Panc1 (cell line): ENCODE results near the gene C4orf50. TPM values are rescaled to one million over a fixed set of nuclear protein-coding genes. Genes with fewer than 3 reads are reported as not detected.

ENCODE experiments used
- ATAC-seq: fragments of 200-7000 bp; cut with Tn5 transposase; 2 replicates; pipeline ENCODE4 v1.9.1; 2020; ENCODE audit warnings: mild to moderate bottlenecking, moderate library complexity
- BruUV-seq: library from RNA; stranded (reverse); fragments of 400-500 nt; replicated peaks from 2 replicates; lab custom pipeline; 2021; lab: Mats Ljungman, UMichigan
- CTCF ChIA-PET: fragments of 300-600 bp; sonication (Branson Sonifier 250); formaldehyde crosslinking; loops from one replicate; lab custom pipeline; 2022; ENCODE audit warnings: antibody characterized with exemption; lab: Charles Lee
- POLR2A ChIA-PET: fragments of 300-600 bp; sonication (Branson Sonifier 250); formaldehyde crosslinking; loops from one replicate; lab custom pipeline; 2022; ENCODE audit warnings: antibody characterized with exemption; lab: Charles Lee
- DNase-seq: peaks from one replicate; pipeline ENCODE4 v3.0.0-alpha.2; 2010; ENCODE audit warnings: low read depth, low spot score
- H3K27ac ChIP-seq: 2 replicates; pipeline ENCODE4 v1.5.1; 2011; ENCODE audit warnings: mild to moderate bottlenecking, low read length, inconsistent platforms
- H3K27me3 ChIP-seq: fragments of 200-500 bp; sonication (Bioruptor generic); 2 replicates; pipeline ENCODE4 v1.6.0; 2014; ENCODE audit warnings: low read length, inconsistent platforms; ENCODE audit not compliant: control insufficient read depth, insufficient read depth
- H3K36me3 ChIP-seq: fragments of 200-500 bp; sonication (Bioruptor generic); 2 replicates; pipeline ENCODE4 v1.5.1; 2014; ENCODE audit warnings: inconsistent platforms, mild to moderate bottlenecking, low read length, moderate library complexity; ENCODE audit not compliant: control insufficient read depth, insufficient read depth
- H3K4me1 ChIP-seq: 2 replicates; pipeline ENCODE4 v1.5.1; 2011; ENCODE audit warnings: inconsistent platforms, mild to moderate bottlenecking, low read length, moderate library complexity; ENCODE audit not compliant: control insufficient read depth, insufficient read depth
- H3K4me3 ChIP-seq, 2 experiments: 2 replicates each; pipeline ENCODE4 v1.5.1; 2011 to 2012; ENCODE audit warnings: low read depth in 2 of 2, low read length in 2 of 2, mild to moderate bottlenecking in 2 of 2, inconsistent platforms in 1 of 2, moderate library complexity in 1 of 2
- H3K9me3 ChIP-seq: fragments of 200-500 bp; sonication (Bioruptor generic); 2 replicates; pipeline ENCODE4 v1.5.1; 2014; ENCODE audit warnings: low read depth, mild to moderate bottlenecking, inconsistent platforms, low read length, moderate library complexity; ENCODE audit not compliant: control insufficient read depth, insufficient read depth
- CTCF ChIP-seq: fragments of 450-650 bp; IDR thresholded peaks from 2 replicates; pipeline ENCODE4 v1.5.1; 2017; ENCODE audit warnings: mild to moderate bottlenecking
- POLR2AphosphoS5 ChIP-seq: IDR thresholded peaks from 2 replicates; pipeline ENCODE4 v1.6.1; 2012; ENCODE audit warnings: mild to moderate bottlenecking, low read depth, low read length, moderate library complexity
- REST ChIP-seq, 2 experiments: IDR thresholded peaks; 2 replicates each; pipeline ENCODE4 v1.6.1; 2011 to 2012; ENCODE audit warnings: low read depth in 2 of 2, control low read depth in 1 of 2, low read length in 1 of 2, mild to moderate bottlenecking in 1 of 2, moderate library complexity in 1 of 2; ENCODE audit not compliant: insufficient read depth in 1 of 2
- SIN3A ChIP-seq: IDR thresholded peaks from 2 replicates; pipeline ENCODE4 v1.6.1; 2012; ENCODE audit warnings: low read depth, mild to moderate bottlenecking, low read length, moderate library complexity, borderline replicate concordance; ENCODE audit not compliant: insufficient read depth
- TCF7L2 ChIP-seq: IDR thresholded peaks from 2 replicates; pipeline ENCODE4 v1.6.1; 2011; ENCODE audit warnings: mild to moderate bottlenecking, low read depth, low read length, inconsistent platforms
- in situ Hi-C: cut with HindIII; loops from 2 replicates; pipeline ENCODE4 v1.10.0; 2016; ENCODE audit warnings: low sequenced_read_pairs, low pct_unique_long_range_greater_than_20kb
- intact Hi-C: fragments of 100-400 bp; cut with micrococcal nuclease; formaldehyde crosslinking; loops from one replicate; pipeline ENCODE4 v1.10.0; 2022; ENCODE audit not compliant: unreplicated experiment
- total RNA-seq: library from RNA; stranded (reverse); gene quantifications from one replicate; pipeline ENCODE4 v1.2.1, GENCODE V29; 2021; ENCODE audit not compliant: unreplicated experiment

C4orf50 gene
- total RNA-seq, 1 experiment from 2014 or later, result under 0.01 TPM

GRCh38 chr4:5877392-5877791 lies 140.8 kb downstream of the C4orf50 start:
- ATAC-seq, result no peak
- H3K4me1 ChIP-seq, result no peaks in the 10 kb centered on the region
- no peaks in the 10 kb centered on the region for H3K36me3 ChIP-seq
- H3K27me3 ChIP-seq, result peaks cover 4% of the 10 kb centered on the region; the same call in 1 of the 2 replicates
- POLR2A ChIA-PET, result no interaction called here
- no peaks in the 10 kb centered on the region for H3K9me3 ChIP-seq
- no peak for TF ChIP-seq POLR2AphosphoS5
- no peak for TF ChIP-seq REST (IDR thresholded peaks at IDR 0.05; ENCODE audit: insufficient read depth in 1 of 2, low read depth in 2 of 2, low read length in 1 of 2)
- H3K27ac ChIP-seq, result no peak overlapping the region
- in situ Hi-C loops, result no loop called here
- intact Hi-C loops, result no loop called here
- no peak for DNase-seq
- no peak overlapping the region for H3K4me3 ChIP-seq
- CTCF ChIA-PET, result no interaction called here
- BruUV-seq, result no TSS peak

- no peak for DNase-seq
- in situ Hi-C loops, result no loop called here
Observed at GRCh38 chr4:5874811-5875449, 143.3 kb downstream of the C4orf50 start.

More at GRCh38 chr4:5874811-5875449, 143.3 kb downstream of the C4orf50 start:
- TF ChIP-seq TCF7L2 (no peak), POLR2AphosphoS5 (no peak), CTCF (no peak), SIN3A (no peak), REST (IDR thresholded peaks at IDR 0.05; ENCODE audit: insufficient read depth in 1 of 2, low read depth in 2 of 2, low read length in 1 of 2) (no peak)
- ATAC-seq, result no peak
- H3K4me1 ChIP-seq, result no peaks in the 10 kb centered on the region
- H3K4me3 ChIP-seq, result no peak overlapping the region
- no peaks in the 10 kb centered on the region for H3K9me3 ChIP-seq
- intact Hi-C loops, result no loop called here
- H3K27ac ChIP-seq, result no peak overlapping the region
- BruUV-seq, result no TSS peak
- CTCF ChIA-PET, result no interaction called here
- H3K27me3 ChIP-seq, result peaks cover 4% of the 10 kb centered on the region; the same call in 1 of the 2 replicates
- no peaks in the 10 kb centered on the region for H3K36me3 ChIP-seq
- POLR2A ChIA-PET, result no interaction called here
